ENCODE results near the gene AK1. TPM values are rescaled to one million over a fixed set of nuclear protein-coding genes. Genes with fewer than 3 reads are reported as not detected.

Gene AK1
- total and polyA plus RNA-seq, 2 of the 13 experiments (the other 11 are each of a cell fraction or from before 2014, with no cell fraction given): 19.1 to 32.8 TPM

DNA sequence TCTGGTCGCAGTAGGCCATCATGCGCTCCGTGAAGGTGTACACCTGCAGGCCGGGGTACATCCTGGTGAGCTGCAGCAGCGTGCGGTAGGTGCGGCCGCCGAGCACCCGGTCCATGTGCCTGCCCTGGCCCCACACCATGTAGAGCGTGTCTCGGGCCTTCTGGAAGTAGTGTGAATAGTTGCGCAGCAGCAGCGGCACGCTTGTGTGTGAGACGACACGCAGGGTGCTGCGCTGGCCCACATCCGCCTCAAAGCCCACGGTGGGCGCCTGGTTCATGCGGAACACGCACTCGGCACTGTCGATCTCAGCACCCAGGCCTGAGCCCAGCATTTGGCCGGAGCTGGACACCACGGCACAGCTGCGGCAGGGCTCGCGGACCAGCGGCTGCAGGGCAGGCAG lies 34.8 kb upstream of the AK1 start (continued):
- TF ChIP-seq, protein P1, sequence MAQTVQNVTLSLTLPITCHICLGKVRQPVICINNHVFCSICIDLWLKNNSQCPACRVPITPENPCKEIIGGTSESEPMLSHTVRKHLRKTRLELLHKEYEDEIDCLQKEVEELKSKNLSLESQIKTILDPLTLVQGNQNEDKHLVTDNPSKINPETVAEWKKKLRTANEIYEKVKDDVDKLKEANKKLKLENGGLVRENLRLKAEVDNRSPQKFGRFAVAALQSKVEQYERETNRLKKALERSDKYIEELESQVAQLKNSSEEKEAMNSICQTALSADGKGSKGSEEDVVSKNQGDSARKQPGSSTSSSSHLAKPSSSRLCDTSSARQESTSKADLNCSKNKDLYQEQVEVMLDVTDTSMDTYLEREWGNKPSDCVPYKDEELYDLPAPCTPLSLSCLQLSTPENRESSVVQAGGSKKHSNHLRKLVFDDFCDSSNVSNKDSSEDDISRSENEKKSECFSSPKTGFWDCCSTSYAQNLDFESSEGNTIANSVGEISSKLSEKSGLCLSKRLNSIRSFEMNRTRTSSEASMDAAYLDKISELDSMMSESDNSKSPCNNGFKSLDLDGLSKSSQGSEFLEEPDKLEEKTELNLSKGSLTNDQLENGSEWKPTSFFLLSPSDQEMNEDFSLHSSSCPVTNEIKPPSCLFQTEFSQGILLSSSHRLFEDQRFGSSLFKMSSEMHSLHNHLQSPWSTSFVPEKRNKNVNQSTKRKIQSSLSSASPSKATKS (CRISPR knock-in tag; IDR thresholded peaks at IDR 0.05): no peak
- no peak for TF ChIP-seq FOXC1 (CRISPR knock-in tag; IDR thresholded peaks at IDR 0.05; ENCODE audit: borderline replicate concordance)

DNA sequence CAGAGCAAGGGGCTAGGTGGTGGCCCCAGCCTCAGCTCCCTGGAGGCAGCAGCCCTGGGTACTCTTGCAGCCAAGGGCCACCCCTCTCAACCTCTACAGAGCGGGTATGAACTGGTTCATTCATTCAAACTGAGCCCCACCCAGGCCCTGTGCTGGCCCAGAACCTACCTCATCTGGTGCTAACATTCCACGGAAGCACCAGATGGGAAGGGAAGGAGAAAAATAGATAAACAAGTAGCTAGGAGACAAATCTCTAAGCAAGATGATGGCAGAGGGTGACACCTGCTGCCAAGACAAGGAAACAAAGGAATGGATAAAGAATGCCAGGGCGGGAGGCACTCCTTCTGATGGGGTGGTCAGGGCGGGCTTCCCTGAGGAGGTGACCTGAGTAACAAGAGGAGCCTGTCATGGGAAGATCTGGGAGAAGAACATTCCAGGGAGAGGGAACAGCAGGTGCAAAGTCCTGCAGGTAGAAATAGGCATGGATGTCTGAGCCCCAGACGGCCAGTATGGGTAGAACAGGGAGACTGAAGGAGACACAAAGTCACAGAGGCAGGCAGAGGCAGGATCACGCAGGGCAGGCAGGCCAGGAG lies 33.2 kb upstream of the AK1 start:
- Histone ChIP-seq H3K9me3 (ENCODE audit: low read length) (no peaks in the 10 kb centered on the region), H3K27ac (ENCODE audit: extremely low read length, insufficient read depth, low read length) (no peak overlapping the region), H3K4me2 (ENCODE audit: low read depth, low read length) (no peak overlapping the region), H3K36me3 (replicated peaks in 1 of 2; ENCODE audit: control insufficient read depth in 1 of 2, insufficient read depth in 2 of 2, low read length in 2 of 2) (peaks cover 7 to 15% of the 10 kb centered on the region in 2 experiments; a peak in 4 of 5 replicates), H3K27me3 (ENCODE audit: control insufficient read depth in 1 of 2, insufficient read depth in 2 of 2, low read length in 2 of 2) (no peaks in the 10 kb centered on the region), H3K9ac (ENCODE audit: insufficient read depth, low read depth, low read length) (no peak overlapping the region), H2AFZ (ENCODE audit: low read length) (no peak overlapping the region), H3K79me2 (ENCODE audit: insufficient read depth, low read length) (no peaks in the 10 kb centered on the region), H3K4me1 (ENCODE audit: insufficient read depth, low read length) (peaks cover 31% of the 10 kb centered on the region), H3K4me3 (replicated peaks in 1 of 3; ENCODE audit: insufficient read depth in 1 of 3, low read depth in 2 of 3, low read length in 3 of 3) (no peak overlapping the region), H4K20me1 (ENCODE audit: insufficient read depth, low read length) (no peaks in the 10 kb centered on the region)
- in situ Hi-C loops (cut with HindIII; ENCODE audit: extremely low pct_ligation_motif_present, low pct_unique_long_range_greater_than_20kb) (no loop called here), intact Hi-C loops (cut with micrococcal nuclease; ENCODE audit: unreplicated experiment) (no loop called here)
- FAIRE-seq (no peak), ATAC-seq (no peak), DNase-seq (ENCODE audit: low spot score) (no peak)
- CTCF ChIA-PET (ENCODE audit: low intra/inter-chr PET ratio, low total read pairs): no interaction called here
- BruUV-seq (replicated peaks): no TSS peak
- TF ChIP-seq FOXC1 (CRISPR knock-in tag; IDR thresholded peaks at IDR 0.05; ENCODE audit: borderline replicate concordance) (no peak), STAG1 (CRISPR knock-in tag; IDR thresholded peaks at IDR 0.05) (peak; percentile 27), SMYD3 (CRISPR knock-in tag; IDR thresholded peaks at IDR 0.05) (no peak), MZF1 (CRISPR knock-in tag; IDR thresholded peaks at IDR 0.05; ENCODE audit: borderline replicate concordance) (no peak), HNF4A (CRISPR knock-in tag; IDR thresholded peaks at IDR 0.05) (no peak), TAF15 (IDR thresholded peaks at IDR 0.05; ENCODE audit: low read depth, low read length, poor library complexity, severe bottlenecking) (no peak)
- TF ChIP-seq, protein P2, sequence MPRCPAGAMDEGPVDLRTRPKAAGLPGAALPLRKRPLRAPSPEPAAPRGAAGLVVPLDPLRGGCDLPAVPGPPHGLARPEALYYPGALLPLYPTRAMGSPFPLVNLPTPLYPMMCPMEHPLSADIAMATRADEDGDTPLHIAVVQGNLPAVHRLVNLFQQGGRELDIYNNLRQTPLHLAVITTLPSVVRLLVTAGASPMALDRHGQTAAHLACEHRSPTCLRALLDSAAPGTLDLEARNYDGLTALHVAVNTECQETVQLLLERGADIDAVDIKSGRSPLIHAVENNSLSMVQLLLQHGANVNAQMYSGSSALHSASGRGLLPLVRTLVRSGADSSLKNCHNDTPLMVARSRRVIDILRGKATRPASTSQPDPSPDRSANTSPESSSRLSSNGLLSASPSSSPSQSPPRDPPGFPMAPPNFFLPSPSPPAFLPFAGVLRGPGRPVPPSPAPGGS (CRISPR knock-in tag; IDR thresholded peaks at IDR 0.05): no peak
- TF ChIP-seq, protein P3, sequence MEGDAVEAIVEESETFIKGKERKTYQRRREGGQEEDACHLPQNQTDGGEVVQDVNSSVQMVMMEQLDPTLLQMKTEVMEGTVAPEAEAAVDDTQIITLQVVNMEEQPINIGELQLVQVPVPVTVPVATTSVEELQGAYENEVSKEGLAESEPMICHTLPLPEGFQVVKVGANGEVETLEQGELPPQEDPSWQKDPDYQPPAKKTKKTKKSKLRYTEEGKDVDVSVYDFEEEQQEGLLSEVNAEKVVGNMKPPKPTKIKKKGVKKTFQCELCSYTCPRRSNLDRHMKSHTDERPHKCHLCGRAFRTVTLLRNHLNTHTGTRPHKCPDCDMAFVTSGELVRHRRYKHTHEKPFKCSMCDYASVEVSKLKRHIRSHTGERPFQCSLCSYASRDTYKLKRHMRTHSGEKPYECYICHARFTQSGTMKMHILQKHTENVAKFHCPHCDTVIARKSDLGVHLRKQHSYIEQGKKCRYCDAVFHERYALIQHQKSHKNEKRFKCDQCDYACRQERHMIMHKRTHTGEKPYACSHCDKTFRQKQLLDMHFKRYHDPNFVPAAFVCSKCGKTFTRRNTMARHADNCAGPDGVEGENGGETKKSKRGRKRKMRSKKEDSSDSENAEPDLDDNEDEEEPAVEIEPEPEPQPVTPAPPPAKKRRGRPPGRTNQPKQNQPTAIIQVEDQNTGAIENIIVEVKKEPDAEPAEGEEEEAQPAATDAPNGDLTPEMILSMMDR (CRISPR knock-in tag; IDR thresholded peaks at IDR 0.05): peak; percentile 34; the same call in 1 of the 2 replicates
- POLR2A ChIA-PET: no interaction called here
- WGBS (ENCODE audit: low lambda C conversion rate): 97% methylated on average over 6 of the region's 6 CpGs

All from HepG2 (cell line).